Thyroid gland (tissue), 4 donors: Measurements from ENCODE around the gene DPP4. TPM values are rescaled to one million over a fixed set of nuclear protein-coding genes. Genes with fewer than 3 reads are reported as not detected.

Source experiments
- DNase-seq, 2 donors: peaks; one replicate each; pipeline ENCODE4 v3.0.0-alpha.2; 2019
- H3K27ac ChIP-seq, 3 donors: fragments of 200-600 bp; sonication (generic); 1 replicate in 2 of 3; 2 replicates in 1 of 3; pipeline ENCODE4 v1.5.1; 2016 to 2019; ENCODE audit warnings: mild to moderate bottlenecking in 1 of 3, moderate library complexity in 1 of 3
- H3K27me3 ChIP-seq: fragments of 200-600 bp; sonication (generic); one replicate; pipeline ENCODE4 v1.5.1; 2019
- H3K36me3 ChIP-seq, 2 donors: fragments of 200-600 bp; sonication (generic); one replicate each; pipeline ENCODE4 v1.5.1; 2016 to 2019
- H3K4me1 ChIP-seq, 2 donors: fragments of 200-600 bp; sonication (generic); one replicate each; pipeline ENCODE4 v1.5.1; 2017 to 2019
- H3K4me3 ChIP-seq, 3 donors: fragments of 200-600 bp; sonication (generic); replicated peaks in 1 of 3; 1 replicate in 2 of 3; 2 replicates in 1 of 3; pipeline ENCODE4 v1.5.1; 2016; ENCODE audit warnings: mild to moderate bottlenecking in 1 of 3
- H3K9me3 ChIP-seq: fragments of 200-600 bp; sonication (generic); one replicate; pipeline ENCODE4 v1.5.1; 2017
- CTCF ChIP-seq, 6 experiments: fragments of 200-600 bp in 3 of 6; fragments of 450-650 bp in 3 of 6; sonication (generic) in 3 of 6; IDR thresholded peaks; one replicate each; pipeline ENCODE4 v1.5.1; 2016 to 2019; ENCODE audit warnings: antibody characterized with exemption in 6 of 6, mild to moderate bottlenecking in 2 of 6, inconsistent platforms in 1 of 6, moderate library complexity in 1 of 6
- POLR2A ChIP-seq, 2 donors: fragments of 450-650 bp; IDR thresholded peaks; one replicate each; pipeline ENCODE4 v1.6.1; 2017; ENCODE audit warnings: antibody characterized with exemption in 2 of 2, mild to moderate bottlenecking in 2 of 2, moderate library complexity in 1 of 2
- WGBS, 2 donors: methylation state at CpG; one replicate each; pipeline ENCODE4 v1.1.5; 2017; 5-methylcytosine and 5-hydroxymethylcytosine counted together
- intact Hi-C: fragments of 100-400 bp; cut with DNase I; formaldehyde crosslinking; loops from one replicate; pipeline ENCODE4 v1.15.1; 2023
- total RNA-seq, 4 donors: library from RNA; depleted of rRNA; stranded (reverse); fragments of >200 nt; gene quantifications; one replicate each; pipeline ENCODE4 v1.2.3, GENCODE V29; 2016

Gene DPP4
- total RNA-seq, 4 donors from 2014 or later, result 3.0 to 12.7 (median 4.4) TPM

- TF ChIP-seq CTCF (IDR thresholded peaks at IDR 0.05) (no peak), POLR2A (IDR thresholded peaks at IDR 0.05) (no peak)
- DNase-seq, result no peak
- Histone ChIP-seq H3K36me3 (no peaks in the 10 kb centered on the region), H3K27ac (no peak overlapping the region), H3K4me3 (no peak overlapping the region), H3K27me3 (no peaks in the 10 kb centered on the region), H3K9me3 (no peaks in the 10 kb centered on the region), H3K4me1 (no peaks in the 10 kb centered on the region)
- intact Hi-C loops, result no loop called here
Measured at GRCh38 chr2:162065767-162066166, 8.2 kb downstream of the DPP4 start.

GRCh38 chr2:162063899-162064298 is 10.1 kb downstream of the DPP4 start:
- no peaks in the 10 kb centered on the region for H3K36me3 ChIP-seq
- no peaks in the 10 kb centered on the region for H3K27me3 ChIP-seq
- H3K27ac ChIP-seq, result no peak overlapping the region
- TF ChIP-seq CTCF (IDR thresholded peaks at IDR 0.05), result no peak
- TF ChIP-seq POLR2A (IDR thresholded peaks at IDR 0.05), result no peak
- DNase-seq, result peak in 1 of 2 donors; percentile 23
- no peaks in the 10 kb centered on the region for H3K9me3 ChIP-seq
- H3K4me1 ChIP-seq, result no peaks in the 10 kb centered on the region
- WGBS, 2 donors, result 36 to 43% methylated on average over 3 of the region's 3 CpGs
- H3K4me3 ChIP-seq, result no peak overlapping the region
- intact Hi-C loops, result no loop called here

GRCh38 chr2:162063281-162063680 is 10.7 kb downstream of the DPP4 start:
- Histone ChIP-seq H3K27ac (no peak overlapping the region), H3K9me3 (no peaks in the 10 kb centered on the region), H3K27me3 (no peaks in the 10 kb centered on the region), H3K4me1 (no peaks in the 10 kb centered on the region), H3K4me3 (no peak overlapping the region), H3K36me3 (no peaks in the 10 kb centered on the region)
- WGBS, 2 donors, result 79% methylated on average over 2 of the region's 2 CpGs
- intact Hi-C loops, result no loop called here
- TF ChIP-seq POLR2A (IDR thresholded peaks at IDR 0.05) (no peak), CTCF (IDR thresholded peaks at IDR 0.05) (no peak)
- DNase-seq, result no peak

- Histone ChIP-seq H3K4me3 (no peak overlapping the region), H3K36me3 (no peaks in the 10 kb centered on the region), H3K27me3 (no peaks in the 10 kb centered on the region), H3K9me3 (no peaks in the 10 kb centered on the region), H3K27ac (no peak overlapping the region), H3K4me1 (no peaks in the 10 kb centered on the region)
- intact Hi-C loops, result no loop called here
- 95 to 98% methylated on average over 2 of the region's 2 CpGs for WGBS, 2 donors
- no peak for DNase-seq
- TF ChIP-seq POLR2A (IDR thresholded peaks at IDR 0.05) (no peak), CTCF (IDR thresholded peaks at IDR 0.05) (no peak)
Measured at GRCh38 chr2:162062559-162062958, 11.5 kb downstream of the DPP4 start.

- no peak for TF ChIP-seq POLR2A (IDR thresholded peaks at IDR 0.05)
- TF ChIP-seq CTCF (IDR thresholded peaks at IDR 0.05), result no peak
- Histone ChIP-seq H3K36me3 (no peaks in the 10 kb centered on the region), H3K27me3 (no peaks in the 10 kb centered on the region), H3K27ac (no peak overlapping the region), H3K4me3 (no peak overlapping the region), H3K4me1 (no peaks in the 10 kb centered on the region), H3K9me3 (no peaks in the 10 kb centered on the region)
- 98 to 100% methylated on average over 2 of the region's 2 CpGs for WGBS, 2 donors
- intact Hi-C loops, result no loop called here
- no peak for DNase-seq
Measured at GRCh38 chr2:162061021-162061420, 13.0 kb downstream of the DPP4 start.
